A673 (cell line): ENCODE results near the gene SYT17. TPM values are rescaled to one million over a fixed set of nuclear protein-coding genes. Genes with fewer than 3 reads are reported as not detected.

ENCODE experiments used
- BruUV-seq: library from RNA; stranded (reverse); fragments of 400-500 nt; replicated peaks from 2 replicates; lab custom pipeline; 2021; lab: Mats Ljungman, UMichigan
- CTCF ChIA-PET: fragments of 300-600 bp; sonication (Branson Sonifier 250); formaldehyde crosslinking; loops from one replicate; lab custom pipeline; 2022; ENCODE audit warnings: antibody characterized with exemption; lab: Charles Lee
- POLR2A ChIA-PET: fragments of 300-600 bp; sonication (Branson Sonifier 250); formaldehyde crosslinking; loops from one replicate; lab custom pipeline; 2022; ENCODE audit warnings: antibody characterized with exemption; ENCODE audit not compliant: low non-redundant PET; lab: Charles Lee
- DNase-seq: peaks from one replicate; pipeline ENCODE4 v3.0.0-alpha.2; 2015; ENCODE audit warnings: low spot score
- H3K27ac ChIP-seq: fragments of 200-600 bp; sonication (generic); 2 replicates; pipeline ENCODE4 v1.5.1; 2016; ENCODE audit warnings: mixed run types, low read depth, mild to moderate bottlenecking, mixed read lengths, antibody characterized with exemption, low read length; ENCODE audit not compliant: poor library complexity, severe bottlenecking
- H3K27me3 ChIP-seq: fragments of 200-600 bp; sonication (generic); replicated peaks from 2 replicates; pipeline ENCODE4 v1.6.1; 2017; ENCODE audit warnings: mixed run types, low read depth, mild to moderate bottlenecking, mixed read lengths, antibody characterized with exemption, low read length; ENCODE audit not compliant: insufficient read depth, poor library complexity
- H3K36me3 ChIP-seq: fragments of 200-600 bp; sonication (generic); 2 replicates; pipeline ENCODE4 v1.6.1; 2016; ENCODE audit warnings: mixed run types, mild to moderate bottlenecking, mixed read lengths, antibody characterized with exemption, low read length; ENCODE audit not compliant: insufficient read depth, poor library complexity, severe bottlenecking
- H3K4me1 ChIP-seq: fragments of 200-600 bp; sonication (generic); 2 replicates; pipeline ENCODE4 v1.6.1; 2017; ENCODE audit warnings: mixed run types, mild to moderate bottlenecking, mixed read lengths, antibody characterized with exemption, low read length; ENCODE audit not compliant: insufficient read depth, poor library complexity, severe bottlenecking
- H3K4me3 ChIP-seq: fragments of 200-600 bp; sonication (generic); 2 replicates; pipeline ENCODE4 v1.5.1; 2016; ENCODE audit warnings: low read depth, mixed run types, mild to moderate bottlenecking, mixed read lengths, low read length; ENCODE audit not compliant: poor library complexity, severe bottlenecking
- H3K9me3 ChIP-seq: fragments of 200-600 bp; sonication (generic); 2 replicates; pipeline ENCODE4 v1.6.1; 2016; ENCODE audit warnings: mixed run types, low read depth, mild to moderate bottlenecking, mixed read lengths, antibody characterized with exemption, low read length; ENCODE audit not compliant: poor library complexity, severe bottlenecking
- EZH2 ChIP-seq: fragments of 200-600 bp; sonication (generic); IDR thresholded peaks from 2 replicates; pipeline ENCODE4 v1.6.1; 2017; ENCODE audit warnings: borderline replicate concordance, low read depth, mild to moderate bottlenecking, mixed read lengths, antibody characterized with exemption, low read length; ENCODE audit not compliant: poor library complexity, severe bottlenecking
- intact Hi-C: fragments of 100-400 bp; cut with micrococcal nuclease; formaldehyde crosslinking; loops from one replicate; pipeline ENCODE4 v1.10.0; 2022; ENCODE audit not compliant: unreplicated experiment
- total RNA-seq: library from RNA; stranded (reverse); gene quantifications from 2 replicates; pipeline ENCODE4 v1.2.3, GENCODE V29; 2021
- TF ChIP-seq, protein P1 (sequence below): fragments of 300-800, 200-600 bp; sonication (generic); conservative IDR thresholded peaks from 2 replicates; pipeline ENCODE4 v1.5.1; 2017; ENCODE audit warnings: low read depth, mild to moderate bottlenecking, antibody characterized with exemption, low read length, moderate library complexity, mixed read lengths

SYT17 gene
- total RNA-seq, 1 experiment from 2014 or later = 0.24 TPM

- TF ChIP-seq EZH2 = no peak
- TF ChIP-seq, protein P1, sequence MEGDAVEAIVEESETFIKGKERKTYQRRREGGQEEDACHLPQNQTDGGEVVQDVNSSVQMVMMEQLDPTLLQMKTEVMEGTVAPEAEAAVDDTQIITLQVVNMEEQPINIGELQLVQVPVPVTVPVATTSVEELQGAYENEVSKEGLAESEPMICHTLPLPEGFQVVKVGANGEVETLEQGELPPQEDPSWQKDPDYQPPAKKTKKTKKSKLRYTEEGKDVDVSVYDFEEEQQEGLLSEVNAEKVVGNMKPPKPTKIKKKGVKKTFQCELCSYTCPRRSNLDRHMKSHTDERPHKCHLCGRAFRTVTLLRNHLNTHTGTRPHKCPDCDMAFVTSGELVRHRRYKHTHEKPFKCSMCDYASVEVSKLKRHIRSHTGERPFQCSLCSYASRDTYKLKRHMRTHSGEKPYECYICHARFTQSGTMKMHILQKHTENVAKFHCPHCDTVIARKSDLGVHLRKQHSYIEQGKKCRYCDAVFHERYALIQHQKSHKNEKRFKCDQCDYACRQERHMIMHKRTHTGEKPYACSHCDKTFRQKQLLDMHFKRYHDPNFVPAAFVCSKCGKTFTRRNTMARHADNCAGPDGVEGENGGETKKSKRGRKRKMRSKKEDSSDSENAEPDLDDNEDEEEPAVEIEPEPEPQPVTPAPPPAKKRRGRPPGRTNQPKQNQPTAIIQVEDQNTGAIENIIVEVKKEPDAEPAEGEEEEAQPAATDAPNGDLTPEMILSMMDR = no peak
- ChIA-PET CTCF (no interaction called here), POLR2A (no interaction called here)
- intact Hi-C loops = no loop called here
- BruUV-seq = no TSS peak
- Histone ChIP-seq H3K36me3 (no peaks in the 10 kb centered on the region), H3K27me3 (peaks cover 11% of the 10 kb centered on the region), H3K9me3 (no peaks in the 10 kb centered on the region), H3K27ac (no peak overlapping the region), H3K4me1 (no peaks in the 10 kb centered on the region), H3K4me3 (no peak overlapping the region)
- DNase-seq = no peak
These were observed 129.4 kb downstream of the SYT17 start for GRCh38 chr16:19297454-19297853.

- no peaks in the 10 kb centered on the region for H3K36me3 ChIP-seq
- no peaks in the 10 kb centered on the region for H3K4me1 ChIP-seq
- no TSS peak for BruUV-seq
- no peak overlapping the region for H3K27ac ChIP-seq
- ChIA-PET POLR2A (no interaction called here), CTCF (no interaction called here)
- peaks cover 11% of the 10 kb centered on the region for H3K27me3 ChIP-seq
- DNase-seq = no peak
- intact Hi-C loops = no loop called here
- no peaks in the 10 kb centered on the region for H3K9me3 ChIP-seq
- no peak for TF ChIP-seq EZH2
- TF ChIP-seq, protein P1 = no peak
- no peak overlapping the region for H3K4me3 ChIP-seq
These were observed 131.5 kb downstream of the SYT17 start for GRCh38 chr16:19299565-19299964.

- no TSS peak for BruUV-seq
- intact Hi-C loops = no loop called here
These were observed 133.9 kb downstream of the SYT17 start for GRCh38 chr16:19301931-19302330.

More at GRCh38 chr16:19301931-19302330, 133.9 kb downstream of the SYT17 start:
- Histone ChIP-seq H3K36me3 (no peaks in the 10 kb centered on the region), H3K9me3 (no peaks in the 10 kb centered on the region), H3K27ac (no peak overlapping the region), H3K4me3 (no peak overlapping the region), H3K4me1 (no peaks in the 10 kb centered on the region), H3K27me3 (peaks cover 8% of the 10 kb centered on the region)
- ChIA-PET POLR2A (no interaction called here), CTCF (no interaction called here)
- no peak for DNase-seq
- no peak for TF ChIP-seq EZH2
- TF ChIP-seq, protein P1 = no peak
